HEK293 (cell line): ENCODE data around the gene SAMD14.

ENCODE experiments used
- AEBP2 ChIP-seq: fragments of 450-650 bp; formaldehyde crosslinking; IDR thresholded peaks from 2 replicates; pipeline ENCODE4 v1.5.1; 2016; ENCODE audit warnings: missing biosample characterization, missing genetic modification characterization, borderline replicate concordance
- BCL11B ChIP-seq: fragments of 450-650 bp; formaldehyde crosslinking; IDR thresholded peaks from 2 replicates; pipeline ENCODE4 v1.5.1; 2016; ENCODE audit warnings: low read depth, missing biosample characterization, missing genetic modification characterization
- GFI1B ChIP-seq: fragments of 450-650 bp; formaldehyde crosslinking; IDR thresholded peaks from 2 replicates; pipeline ENCODE4 v1.5.1; 2016; ENCODE audit warnings: missing biosample characterization, missing genetic modification characterization
- HIC1 ChIP-seq: fragments of 450-650 bp; formaldehyde crosslinking; IDR thresholded peaks from 2 replicates; pipeline ENCODE4 v1.5.1; 2016; ENCODE audit warnings: missing biosample characterization, missing genetic modification characterization
- KLF1 ChIP-seq: fragments of 450-650 bp; formaldehyde crosslinking; IDR thresholded peaks from 2 replicates; pipeline ENCODE4 v1.5.1; 2016; ENCODE audit warnings: missing biosample characterization, missing genetic modification characterization
- KLF7 ChIP-seq: fragments of 450-650 bp; formaldehyde crosslinking; IDR thresholded peaks from 2 replicates; pipeline ENCODE4 v1.5.1; 2016; ENCODE audit warnings: missing biosample characterization, missing genetic modification characterization, borderline replicate concordance
- PATZ1 ChIP-seq: fragments of 450-650 bp; formaldehyde crosslinking; IDR thresholded peaks from 2 replicates; pipeline ENCODE4 v1.5.1; 2016; ENCODE audit warnings: missing biosample characterization, missing genetic modification characterization
- SCRT1 ChIP-seq: fragments of 450-650 bp; formaldehyde crosslinking; IDR thresholded peaks from 2 replicates; pipeline ENCODE4 v1.5.1; 2016; ENCODE audit warnings: missing biosample characterization, missing genetic modification characterization, borderline replicate concordance
- ZBTB11 ChIP-seq: fragments of 450-650 bp; formaldehyde crosslinking; conservative IDR thresholded peaks from 2 replicates; pipeline ENCODE4 v1.5.1; 2016; ENCODE audit warnings: low read depth, missing biosample characterization, missing genetic modification characterization
- ZBTB17 ChIP-seq: fragments of 450-650 bp; formaldehyde crosslinking; IDR thresholded peaks from 2 replicates; pipeline ENCODE4 v1.5.1; 2016; ENCODE audit warnings: missing biosample characterization, missing genetic modification characterization
- ZBTB21 ChIP-seq: fragments of 450-650 bp; formaldehyde crosslinking; IDR thresholded peaks from 2 replicates; pipeline ENCODE4 v1.5.1; 2017; ENCODE audit warnings: missing biosample characterization, missing genetic modification characterization
- ZNF169 ChIP-seq: fragments of 450-650 bp; formaldehyde crosslinking; IDR thresholded peaks from 2 replicates; pipeline ENCODE4 v1.5.1; 2016; ENCODE audit warnings: missing biosample characterization, missing genetic modification characterization
- ZNF174 ChIP-seq: fragments of 450-650 bp; formaldehyde crosslinking; IDR thresholded peaks from 2 replicates; pipeline ENCODE4 v1.5.0; 2017; ENCODE audit warnings: missing biosample characterization, mild to moderate bottlenecking, missing genetic modification characterization
- ZNF18 ChIP-seq: fragments of 450-650 bp; formaldehyde crosslinking; IDR thresholded peaks from 2 replicates; pipeline ENCODE4 v1.5.1; 2016; ENCODE audit warnings: missing biosample characterization, missing genetic modification characterization
- ZNF394 ChIP-seq: fragments of 450-650 bp; formaldehyde crosslinking; IDR thresholded peaks from 2 replicates; pipeline ENCODE4 v1.5.1; 2016; ENCODE audit warnings: missing biosample characterization, missing genetic modification characterization, mild to moderate bottlenecking, moderate library complexity, borderline replicate concordance
- ZNF404 ChIP-seq: fragments of 450-650 bp; formaldehyde crosslinking; IDR thresholded peaks from 2 replicates; pipeline ENCODE4 v1.5.1; 2017; ENCODE audit warnings: missing biosample characterization, missing genetic modification characterization
- ZNF433 ChIP-seq: fragments of 450-650 bp; formaldehyde crosslinking; IDR thresholded peaks from 2 replicates; pipeline ENCODE4 v1.5.1; 2016; ENCODE audit warnings: missing biosample characterization, missing genetic modification characterization, low read depth
- ZNF549 ChIP-seq: fragments of 450-650 bp; IDR thresholded peaks from 2 replicates; pipeline ENCODE4 v1.5.1; 2018; ENCODE audit warnings: missing biosample characterization, missing genetic modification characterization, mild to moderate bottlenecking, inconsistent platforms, moderate library complexity
- ZNF585B ChIP-seq: fragments of 450-650 bp; formaldehyde crosslinking; IDR thresholded peaks from 2 replicates; pipeline ENCODE4 v1.5.1; 2016; ENCODE audit warnings: missing biosample characterization, missing genetic modification characterization
- ZNF596 ChIP-seq: fragments of 450-650 bp; IDR thresholded peaks from 2 replicates; pipeline ENCODE4 v1.5.0; 2018; ENCODE audit warnings: missing biosample characterization, mild to moderate bottlenecking, missing genetic modification characterization, moderate library complexity
- ZNF623 ChIP-seq: fragments of 450-650 bp; formaldehyde crosslinking; IDR thresholded peaks from 2 replicates; pipeline ENCODE4 v1.5.1; 2016; ENCODE audit warnings: missing biosample characterization, missing genetic modification characterization
- ZNF792 ChIP-seq: fragments of 450-650 bp; formaldehyde crosslinking; IDR thresholded peaks from 2 replicates; pipeline ENCODE4 v1.5.1; 2016; ENCODE audit warnings: missing biosample characterization, missing genetic modification characterization
- ZNF843 ChIP-seq: fragments of 450-650 bp; formaldehyde crosslinking; IDR thresholded peaks from 2 replicates; pipeline ENCODE4 v1.5.1; 2016; ENCODE audit warnings: missing biosample characterization, missing genetic modification characterization
- ZSCAN18 ChIP-seq: fragments of 450-650 bp; formaldehyde crosslinking; IDR thresholded peaks from 2 replicates; pipeline ENCODE4 v1.5.1; 2016; ENCODE audit warnings: missing biosample characterization, missing genetic modification characterization
- ZSCAN30 ChIP-seq: fragments of 450-650 bp; IDR thresholded peaks from 2 replicates; pipeline ENCODE4 v1.5.1; 2018; ENCODE audit warnings: missing biosample characterization, mild to moderate bottlenecking, missing genetic modification characterization, moderate library complexity

The SAMD14 gene

GRCh38 chr17:50094753-50095619, 35.0 kb downstream of the SAMD14 start, which contains the start of gene PDK2 (continued):
- TF ChIP-seq ZNF169 (tag by site-specific recombination) (no peak), ZNF18 (peak; percentile 98), ZNF623 (tag by site-specific recombination) (no peak), AEBP2 (tag by site-specific recombination) (no peak), ZNF394 (tag by site-specific recombination) (no peak), ZBTB21 (tag by site-specific recombination) (no peak), SCRT1 (peak; percentile 65; the same call in 1 of the 2 replicates), ZNF792 (no peak), ZBTB17 (tag by site-specific recombination) (peak; percentile 82), ZBTB11 (peak; percentile 68), ZSCAN18 (tag by site-specific recombination) (peak; percentile 9; the same call in 1 of the 2 replicates), ZNF585B (tag by site-specific recombination) (no peak), ZNF404 (tag by site-specific recombination) (no peak), ZSCAN30 (0 out of 2 replicates have a peak, but pooled peaks have one; percentile 34), KLF1 (tag by site-specific recombination) (peak; percentile 73), BCL11B (tag by site-specific recombination) (no peak), ZNF549 (tag by site-specific recombination) (no peak), ZNF433 (no peak), ZNF174 (no peak), HIC1 (tag by site-specific recombination) (0 out of 2 replicates have a peak, but pooled peaks have one; percentile 10), KLF7 (tag by site-specific recombination) (peak; percentile 69; the same call in 1 of the 2 replicates), GFI1B (tag by site-specific recombination) (no peak), ZNF596 (no peak), ZNF843 (tag by site-specific recombination) (peak; percentile 35; the same call in 1 of the 2 replicates), PATZ1 (tag by site-specific recombination) (peak; percentile 84)
